ENCODE measurements around the gene ADI1. TPM values are rescaled to one million over a fixed set of nuclear protein-coding genes. Genes with fewer than 3 reads are reported as not detected.

The ADI1 gene
- total RNA-seq, 5 donors from 2014 or later (not counting 1 experiment from before 2014, with no cell fraction given) = 20.9 to 29.0 (median 28.3) TPM

DNA sequence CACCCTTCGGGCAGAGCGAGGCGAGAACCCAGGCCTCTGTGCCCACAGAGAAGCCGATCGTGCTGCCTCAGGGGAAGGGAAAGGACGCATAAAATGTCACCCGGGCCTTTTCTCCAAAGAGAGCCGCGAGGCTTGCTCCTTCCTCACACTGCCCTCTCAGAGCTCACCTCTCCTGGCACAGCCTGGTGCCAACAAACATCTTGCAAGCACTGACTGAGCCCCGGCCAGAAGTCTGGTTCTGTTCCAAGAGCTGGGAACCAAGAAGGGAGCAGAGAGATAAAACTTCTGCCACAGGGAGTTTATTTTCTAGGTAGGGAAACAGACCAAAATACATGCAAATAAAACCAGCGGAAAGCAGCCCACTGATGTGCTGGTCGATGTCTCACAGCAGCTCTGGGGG is 13.6 kb upstream of the ADI1 start:
- DNase-seq (no peak), ATAC-seq (replicated peaks in 1 of 4) (no peak)
- no peaks in the 10 kb centered on the region for H3K36me3 ChIP-seq (ENCODE audit: control insufficient read depth in 2 of 2, extremely low read depth in 1 of 2, insufficient read depth in 1 of 2, low read length in 1 of 2)
- H3K4me1 Mint-ChIP-seq = peaks cover 0 to 5% (median 0%) of the 10 kb centered on the region in 3 donors
- no peaks in the 10 kb centered on the region for H3K27me3 ChIP-seq (replicated peaks in 1 of 2; ENCODE audit: control insufficient read depth in 2 of 2, extremely low read depth in 1 of 2, insufficient read depth in 2 of 2, low read length in 1 of 2)
- no peaks in the 10 kb centered on the region for H3K4me1 ChIP-seq (ENCODE audit: control insufficient read depth in 1 of 2, extremely low read depth in 1 of 2, insufficient read depth in 2 of 2, low read length in 2 of 2)
- WGBS (ENCODE audit: insufficient coverage) = 100% methylated on average over 7 of the region's 12 CpGs
- H3K4me3 ChIP-seq (ENCODE audit: control insufficient read depth in 1 of 2, extremely low read depth in 1 of 2, low read length in 1 of 2) = no peak overlapping the region
- ChIA-PET CTCF (no interaction called here), POLR2A (no interaction called here)
- no peaks in the 10 kb centered on the region for H3K36me3 Mint-ChIP-seq
- no peak overlapping the region for H3K4me3 Mint-ChIP-seq
- H3K27ac Mint-ChIP-seq = no peak overlapping the region
- H3K9me3 Mint-ChIP-seq = no peaks in the 10 kb centered on the region
- H3K27me3 Mint-ChIP-seq = no peaks in the 10 kb centered on the region
- H3K27ac ChIP-seq (ENCODE audit: low read length) = no peak overlapping the region
- no peaks in the 10 kb centered on the region for H3K9me3 ChIP-seq

DNA sequence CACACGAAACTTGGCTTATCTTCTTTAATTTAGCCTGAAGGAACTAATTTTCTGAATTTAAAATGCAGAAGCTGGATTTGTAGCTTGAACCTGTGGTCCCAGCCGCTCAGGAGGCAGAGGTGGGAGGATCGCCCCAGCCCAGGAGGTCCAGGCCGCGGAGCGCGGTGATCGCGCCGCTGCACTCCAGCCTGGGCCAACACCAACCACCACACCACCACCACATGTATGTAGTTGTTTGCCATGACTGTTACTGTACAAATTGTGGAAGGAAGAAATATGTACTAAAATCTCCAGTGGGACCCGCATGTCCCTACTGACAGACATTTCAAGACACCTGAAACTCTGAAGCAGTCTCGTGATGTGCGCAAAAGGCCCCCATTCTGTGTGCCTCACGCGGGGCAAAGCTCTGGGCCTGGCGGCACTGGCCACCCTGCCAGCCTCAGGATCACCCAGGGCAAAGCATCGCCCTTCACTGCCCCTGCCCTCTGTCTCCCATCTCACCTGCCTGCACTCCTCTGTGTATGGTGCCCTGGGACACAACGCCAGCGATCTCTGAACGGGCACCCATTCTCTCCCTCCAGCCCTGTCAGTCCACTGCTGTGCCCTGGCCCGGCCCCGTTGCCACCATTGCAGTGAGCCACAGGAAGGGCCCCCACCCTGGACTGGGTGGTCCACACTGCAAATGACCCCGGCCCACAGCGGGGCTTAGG is 10.1 kb upstream of the ADI1 start:
- no peaks in the 10 kb centered on the region for H3K9me3 ChIP-seq
- H3K27me3 Mint-ChIP-seq = no peaks in the 10 kb centered on the region
- no peaks in the 10 kb centered on the region for H3K4me1 Mint-ChIP-seq
- no peak overlapping the region for H3K4me3 Mint-ChIP-seq
- H3K36me3 Mint-ChIP-seq = no peaks in the 10 kb centered on the region
- no peaks in the 10 kb centered on the region for H3K36me3 ChIP-seq (ENCODE audit: control insufficient read depth in 2 of 2, extremely low read depth in 1 of 2, insufficient read depth in 1 of 2, low read length in 1 of 2)
- 96% methylated on average over 14 of the region's 24 CpGs for WGBS (ENCODE audit: insufficient coverage)
- DNase-seq (no peak), ATAC-seq (replicated peaks in 1 of 4) (no peak)
- no peak overlapping the region for H3K27ac ChIP-seq (ENCODE audit: low read length)
- POLR2A ChIA-PET = no interaction called here
- H3K27me3 ChIP-seq (replicated peaks in 1 of 2; ENCODE audit: control insufficient read depth in 2 of 2, extremely low read depth in 1 of 2, insufficient read depth in 2 of 2, low read length in 1 of 2) = peaks cover 0 to 3% of the 10 kb centered on the region in 2 experiments
- H3K4me1 ChIP-seq (ENCODE audit: control insufficient read depth in 1 of 2, extremely low read depth in 1 of 2, insufficient read depth in 2 of 2, low read length in 2 of 2) = no peaks in the 10 kb centered on the region
- no peak overlapping the region for H3K27ac Mint-ChIP-seq
- H3K9me3 Mint-ChIP-seq = no peaks in the 10 kb centered on the region
- CTCF ChIA-PET = no interaction called here
- no peak overlapping the region for H3K4me3 ChIP-seq (ENCODE audit: control insufficient read depth in 1 of 2, extremely low read depth in 1 of 2, low read length in 1 of 2)

- ATAC-seq (replicated peaks in 1 of 4) (no peak), DNase-seq (no peak)
- CTCF ChIA-PET = no interaction called here
- Histone ChIP-seq H3K9me3 (no peaks in the 10 kb centered on the region), H3K36me3 (ENCODE audit: control insufficient read depth in 2 of 2, extremely low read depth in 1 of 2, insufficient read depth in 1 of 2, low read length in 1 of 2) (no peaks in the 10 kb centered on the region), H3K27ac (ENCODE audit: low read length) (no peak overlapping the region), H3K4me1 (ENCODE audit: control insufficient read depth in 1 of 2, extremely low read depth in 1 of 2, insufficient read depth in 2 of 2, low read length in 2 of 2) (no peaks in the 10 kb centered on the region), H3K27me3 (replicated peaks in 1 of 2; ENCODE audit: control insufficient read depth in 2 of 2, extremely low read depth in 1 of 2, insufficient read depth in 2 of 2, low read length in 1 of 2) (peaks cover 0 to 3% of the 10 kb centered on the region in 2 experiments), H3K4me3 (ENCODE audit: control insufficient read depth in 1 of 2, extremely low read depth in 1 of 2, low read length in 1 of 2) (no peak overlapping the region)
- H3K27ac Mint-ChIP-seq = no peak overlapping the region
- no peak overlapping the region for H3K4me3 Mint-ChIP-seq
- H3K4me1 Mint-ChIP-seq = no peaks in the 10 kb centered on the region
- 94% methylated on average over 38 of the region's 40 CpGs for WGBS (ENCODE audit: insufficient coverage)
- POLR2A ChIA-PET = interaction anchor here in 1 of 2 donors (0.6 kb wide), 1 partner anchor 19 kb away, joined by 3 read pairs; no protein-coding TSS in a partner anchor
- H3K27me3 Mint-ChIP-seq = no peaks in the 10 kb centered on the region
- H3K36me3 Mint-ChIP-seq = no peaks in the 10 kb centered on the region
- no peaks in the 10 kb centered on the region for H3K9me3 Mint-ChIP-seq
Measured at GRCh38 chr2:3527886-3528785, 8.8 kb upstream of the ADI1 start.

DNA sequence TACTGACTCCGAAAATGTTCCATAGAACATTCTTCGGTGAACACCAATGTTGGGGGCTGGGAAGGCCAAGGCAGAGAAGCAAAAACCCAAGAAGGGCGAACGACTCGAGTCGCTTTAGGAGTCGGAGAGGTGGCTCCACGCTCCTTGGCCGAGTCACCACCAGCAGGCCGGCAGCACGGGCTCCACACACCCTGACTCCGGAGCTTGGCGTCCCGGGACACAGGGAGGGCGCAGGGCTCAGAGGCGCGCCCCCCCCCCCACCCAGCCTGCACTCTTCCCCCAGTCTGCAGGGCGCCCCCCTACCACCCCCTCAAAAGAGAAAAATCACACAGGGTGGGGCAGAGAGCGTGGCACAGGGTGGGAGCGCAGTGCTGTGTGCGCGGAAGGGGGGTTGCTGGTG is 7.5 kb upstream of the ADI1 start:
- Histone ChIP-seq H3K27ac (ENCODE audit: low read length) (no peak overlapping the region), H3K4me3 (ENCODE audit: control insufficient read depth in 1 of 2, extremely low read depth in 1 of 2, low read length in 1 of 2) (no peak overlapping the region), H3K36me3 (ENCODE audit: control insufficient read depth in 2 of 2, extremely low read depth in 1 of 2, insufficient read depth in 1 of 2, low read length in 1 of 2) (no peaks in the 10 kb centered on the region), H3K27me3 (replicated peaks in 1 of 2; ENCODE audit: control insufficient read depth in 2 of 2, extremely low read depth in 1 of 2, insufficient read depth in 2 of 2, low read length in 1 of 2) (peaks cover 0 to 3% of the 10 kb centered on the region in 2 experiments), H3K9me3 (no peaks in the 10 kb centered on the region), H3K4me1 (ENCODE audit: control insufficient read depth in 1 of 2, extremely low read depth in 1 of 2, insufficient read depth in 2 of 2, low read length in 2 of 2) (no peaks in the 10 kb centered on the region)
- 97% methylated on average over 12 of the region's 22 CpGs for WGBS (ENCODE audit: insufficient coverage)
- H3K9me3 Mint-ChIP-seq = no peaks in the 10 kb centered on the region
- no peak overlapping the region for H3K27ac Mint-ChIP-seq
- peaks cover 2 to 3% (median 3%) of the 10 kb centered on the region in 3 donors for H3K4me1 Mint-ChIP-seq
- H3K4me3 Mint-ChIP-seq = no peak overlapping the region
- DNase-seq = no peak
- ATAC-seq (replicated peaks in 1 of 4) = no peak
- no peaks in the 10 kb centered on the region for H3K27me3 Mint-ChIP-seq
- POLR2A ChIA-PET = no interaction called here
- CTCF ChIA-PET = no interaction called here
- no peaks in the 10 kb centered on the region for H3K36me3 Mint-ChIP-seq

- H3K36me3 Mint-ChIP-seq = no peaks in the 10 kb centered on the region
- Histone ChIP-seq H3K9me3 (no peaks in the 10 kb centered on the region), H3K27me3 (replicated peaks in 1 of 2; ENCODE audit: control insufficient read depth in 2 of 2, extremely low read depth in 1 of 2, insufficient read depth in 2 of 2, low read length in 1 of 2) (peaks cover 0 to 3% of the 10 kb centered on the region in 2 experiments), H3K36me3 (ENCODE audit: control insufficient read depth in 2 of 2, extremely low read depth in 1 of 2, insufficient read depth in 1 of 2, low read length in 1 of 2) (no peaks in the 10 kb centered on the region), H3K27ac (ENCODE audit: low read length) (no peak overlapping the region), H3K4me1 (ENCODE audit: control insufficient read depth in 1 of 2, extremely low read depth in 1 of 2, insufficient read depth in 2 of 2, low read length in 2 of 2) (peaks cover 8 to 19% of the 10 kb centered on the region in 2 experiments), H3K4me3 (ENCODE audit: control insufficient read depth in 1 of 2, extremely low read depth in 1 of 2, low read length in 1 of 2) (no peak overlapping the region)
- no peaks in the 10 kb centered on the region for H3K9me3 Mint-ChIP-seq
- DNase-seq = no peak
- H3K27ac Mint-ChIP-seq = no peak overlapping the region
- ChIA-PET CTCF (no interaction called here), POLR2A (no interaction called here)
- H3K4me1 Mint-ChIP-seq = peaks cover 24 to 25% (median 25%) of the 10 kb centered on the region in 3 donors
- no peak overlapping the region for H3K4me3 Mint-ChIP-seq
- ATAC-seq (replicated peaks in 1 of 4) = no peak
- 86% methylated on average over 1 of the region's 4 CpGs for WGBS (ENCODE audit: insufficient coverage)
- no peaks in the 10 kb centered on the region for H3K27me3 Mint-ChIP-seq
Measured at GRCh38 chr2:3523551-3524041, 4.3 kb upstream of the ADI1 start.

DNA sequence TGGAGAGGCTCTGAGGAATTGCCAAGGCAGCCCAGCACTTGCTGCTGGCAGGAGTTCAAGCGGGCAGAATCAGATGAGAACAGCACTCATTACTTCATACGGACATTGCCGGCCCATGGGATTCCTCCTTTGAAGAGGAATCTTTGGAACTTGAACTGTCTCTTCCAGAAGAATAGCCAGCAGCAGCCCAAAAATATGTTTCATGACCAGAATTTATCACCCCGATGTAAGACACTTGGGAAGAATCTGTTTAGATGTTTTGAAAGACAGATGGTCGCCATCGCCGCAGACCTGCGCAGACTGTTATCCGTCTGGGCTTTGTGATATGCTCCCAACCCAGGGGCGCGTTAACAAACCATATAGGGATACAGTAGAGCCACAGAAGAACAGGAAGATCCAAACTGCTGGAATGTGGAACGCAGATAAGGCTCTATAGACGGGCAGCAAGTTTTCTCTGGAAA is 3.7 kb upstream of the ADI1 start:
- no peaks in the 10 kb centered on the region for H3K9me3 ChIP-seq
- WGBS (ENCODE audit: insufficient coverage) = 90% methylated on average over 11 of the region's 13 CpGs
- no peak overlapping the region for H3K27ac ChIP-seq (ENCODE audit: low read length)
- Mint-ChIP-seq H3K27me3 (no peaks in the 10 kb centered on the region), H3K4me3 (no peak overlapping the region), H3K9me3 (no peaks in the 10 kb centered on the region), H3K4me1 (peaks cover 27 to 29% (median 28%) of the 10 kb centered on the region in 3 donors), H3K36me3 (no peaks in the 10 kb centered on the region), H3K27ac (no peak overlapping the region)
- ATAC-seq (replicated peaks in 1 of 4) = no peak
- H3K36me3 ChIP-seq (ENCODE audit: control insufficient read depth in 2 of 2, extremely low read depth in 1 of 2, insufficient read depth in 1 of 2, low read length in 1 of 2) = no peaks in the 10 kb centered on the region
- peaks cover 10 to 23% of the 10 kb centered on the region in 2 experiments for H3K4me1 ChIP-seq (ENCODE audit: control insufficient read depth in 1 of 2, extremely low read depth in 1 of 2, insufficient read depth in 2 of 2, low read length in 2 of 2)
- DNase-seq = no peak
- H3K27me3 ChIP-seq (replicated peaks in 1 of 2; ENCODE audit: control insufficient read depth in 2 of 2, extremely low read depth in 1 of 2, insufficient read depth in 2 of 2, low read length in 1 of 2) = peaks cover 0 to 3% of the 10 kb centered on the region in 2 experiments
- CTCF ChIA-PET = no interaction called here
- no peak overlapping the region for H3K4me3 ChIP-seq (ENCODE audit: control insufficient read depth in 1 of 2, extremely low read depth in 1 of 2, low read length in 1 of 2)
- POLR2A ChIA-PET = no interaction called here

Data from T-cell (primary cell).